Skeletal muscle satellite cell (primary cell): Measurements from ENCODE around the gene CA11.
"Not testable (repeated sequence)": the region's sequence is repeated elsewhere in the genome, so short reads cannot be mapped to it uniquely, and the experiment has no call there.

Source experiments
- H3K27me3 ChIP-seq: 2 replicates; pipeline ENCODE4 v1.7.0; 2013; ENCODE audit warnings: low read length; ENCODE audit not compliant: control insufficient read depth, insufficient read depth
- H3K36me3 ChIP-seq: 2 replicates; pipeline ENCODE4 v1.7.0; 2013; ENCODE audit warnings: mild to moderate bottlenecking, control low read depth, low read length; ENCODE audit not compliant: insufficient read depth
- H3K4me1 ChIP-seq: 2 replicates; pipeline ENCODE4 v1.7.0; 2013; ENCODE audit warnings: low read length; ENCODE audit not compliant: control insufficient read depth, insufficient read depth
- H3K4me2 ChIP-seq: 2 replicates; pipeline ENCODE4 v1.7.0; 2013; ENCODE audit warnings: mild to moderate bottlenecking, low read length
- H3K4me3 ChIP-seq: 2 replicates; pipeline ENCODE4 v1.7.0; 2013; ENCODE audit warnings: low read length
- H3K9ac ChIP-seq: 2 replicates; pipeline ENCODE4 v1.7.0; 2013; ENCODE audit warnings: mild to moderate bottlenecking, low read depth, low read length, moderate library complexity
- H3K9me3 ChIP-seq: replicated peaks from 2 replicates; pipeline ENCODE4 v1.7.0; 2013; ENCODE audit warnings: mild to moderate bottlenecking, control low read depth, low read length

Gene CA11

DNA sequence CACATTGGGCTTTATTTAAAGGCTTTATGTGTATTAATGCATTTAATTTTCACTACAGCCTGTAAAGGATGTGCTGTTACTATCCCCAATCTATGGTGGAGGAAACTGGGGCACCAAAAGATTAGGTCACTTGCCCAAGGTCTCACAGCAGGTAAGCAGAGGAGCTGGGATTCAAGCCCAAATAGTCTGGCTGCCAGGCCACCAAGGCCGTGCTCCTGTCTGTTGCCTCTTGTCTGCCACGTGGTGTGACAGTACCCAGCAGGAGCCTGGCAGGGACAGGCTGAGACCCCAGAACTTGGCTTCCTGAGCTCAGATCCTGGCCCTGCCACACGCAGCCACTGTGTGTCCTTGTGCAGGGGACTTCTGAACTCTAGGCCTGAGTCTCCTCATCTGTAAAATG lies 22.3 kb upstream of the CA11 start:
- Histone ChIP-seq H3K9ac (no peak overlapping the region), H3K4me2 (no peak overlapping the region), H3K36me3 (no peaks in the 10 kb centered on the region), H3K27me3 (peaks cover 3% of the 10 kb centered on the region), H3K4me1 (no peaks in the 10 kb centered on the region), H3K4me3 (no peak overlapping the region), H3K9me3 (no peaks in the 10 kb centered on the region)

DNA sequence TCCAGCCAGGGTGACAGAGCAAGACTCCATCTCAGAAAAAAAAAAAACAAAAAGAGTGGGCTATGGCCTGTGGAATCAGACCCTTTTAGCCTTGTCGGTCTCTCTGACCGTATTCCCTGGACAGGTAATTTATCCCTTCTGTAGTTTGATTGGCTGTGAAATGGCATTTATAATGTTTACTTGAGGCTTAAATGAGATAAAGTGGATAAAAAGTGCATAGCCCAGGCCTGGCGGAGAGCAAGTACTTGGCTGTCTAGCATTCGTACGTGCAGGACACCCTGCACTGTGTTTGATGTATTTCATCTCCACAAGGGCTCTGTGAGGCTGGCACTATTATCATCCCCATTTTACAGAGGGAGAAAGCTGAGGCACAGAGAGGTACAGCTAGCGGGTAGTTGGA lies 19.8 kb upstream of the CA11 start:
- H3K9me3 ChIP-seq: no peaks in the 10 kb centered on the region
- no peak overlapping the region for H3K9ac ChIP-seq
- no peak overlapping the region for H3K4me2 ChIP-seq
- no peak overlapping the region for H3K4me3 ChIP-seq
- H3K4me1 ChIP-seq: peaks cover under 1% of the 10 kb centered on the region
- no peaks in the 10 kb centered on the region for H3K36me3 ChIP-seq
- H3K27me3 ChIP-seq: no peaks in the 10 kb centered on the region

DNA sequence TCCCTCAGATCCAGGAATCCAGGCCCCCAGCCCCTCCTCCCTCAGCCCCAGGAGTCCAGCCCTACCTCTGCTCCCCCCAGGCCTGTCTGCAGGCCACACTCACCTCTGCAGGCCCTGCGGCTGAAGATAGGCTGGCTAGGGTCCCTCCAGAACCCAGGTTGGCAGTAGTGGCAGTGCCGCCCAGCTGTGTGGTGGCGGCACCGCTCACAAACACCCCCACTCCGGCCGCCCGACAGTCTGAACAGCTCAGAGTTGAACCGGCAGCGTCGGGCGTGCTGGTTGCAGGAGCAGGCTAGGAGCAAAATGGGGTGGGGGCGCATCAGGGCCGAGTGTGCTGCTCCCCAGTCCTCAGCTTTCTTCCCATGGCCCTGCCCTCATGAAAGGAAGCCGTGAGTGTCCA lies 18.5 kb upstream of the CA11 start:
- Histone ChIP-seq H3K4me1 (peaks cover 2% of the 10 kb centered on the region), H3K4me2 (no peak overlapping the region), H3K9ac (no peak overlapping the region), H3K36me3 (no peaks in the 10 kb centered on the region), H3K27me3 (no peaks in the 10 kb centered on the region), H3K9me3 (no peaks in the 10 kb centered on the region), H3K4me3 (no peak overlapping the region)

DNA sequence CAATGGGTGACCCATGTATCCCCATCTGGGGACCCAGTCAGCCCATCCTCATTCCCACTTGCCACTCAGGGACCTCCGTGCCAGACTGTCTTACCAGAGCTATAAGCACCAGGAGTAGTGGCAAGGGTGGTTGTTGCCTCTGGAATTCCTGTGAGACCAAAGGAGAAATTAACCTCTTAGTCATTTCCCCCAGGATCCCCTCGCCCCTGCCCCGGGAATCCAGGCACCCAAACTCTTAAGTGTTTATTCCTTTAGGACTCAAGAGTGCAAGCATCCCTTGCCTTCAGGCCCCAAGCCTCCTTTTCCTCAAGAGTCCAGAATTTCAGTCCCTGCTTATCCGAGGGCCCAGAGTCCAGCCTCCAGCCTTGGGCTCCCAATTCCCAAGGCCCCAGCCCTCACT lies 17.7 kb upstream of the CA11 start:
- no peaks in the 10 kb centered on the region for H3K27me3 ChIP-seq
- H3K36me3 ChIP-seq: no peaks in the 10 kb centered on the region
- no peak overlapping the region for H3K4me2 ChIP-seq
- no peaks in the 10 kb centered on the region for H3K9me3 ChIP-seq
- H3K9ac ChIP-seq: no peak overlapping the region
- H3K4me3 ChIP-seq: no peak overlapping the region
- H3K4me1 ChIP-seq: peaks cover 2% of the 10 kb centered on the region

DNA sequence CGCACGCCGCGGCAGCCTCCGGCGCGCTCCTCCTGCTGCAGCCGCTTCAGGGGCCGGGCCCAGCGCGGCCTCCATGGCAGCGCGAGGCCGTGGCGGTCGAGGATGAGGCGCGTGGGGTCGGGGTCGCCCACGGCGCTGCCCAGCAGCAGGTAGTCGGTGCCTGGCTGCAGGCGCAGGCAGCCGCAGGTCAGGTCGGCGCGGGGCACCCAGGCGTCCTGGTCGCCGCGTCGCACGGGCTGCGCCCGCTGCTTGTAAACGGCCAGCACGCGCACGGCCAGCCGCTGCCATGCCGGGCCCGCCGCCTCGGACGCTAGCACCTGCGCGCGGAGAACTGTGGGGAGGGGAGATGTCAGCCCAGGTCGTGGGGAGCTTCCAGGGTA lies 15.7 kb upstream of the CA11 start:
- no peaks in the 10 kb centered on the region for H3K9me3 ChIP-seq
- no peak overlapping the region for H3K9ac ChIP-seq
- no peaks in the 10 kb centered on the region for H3K27me3 ChIP-seq
- no peaks in the 10 kb centered on the region for H3K36me3 ChIP-seq
- no peak overlapping the region for H3K4me2 ChIP-seq
- peaks cover 14% of the 10 kb centered on the region for H3K4me1 ChIP-seq
- H3K4me3 ChIP-seq: no peak overlapping the region

DNA sequence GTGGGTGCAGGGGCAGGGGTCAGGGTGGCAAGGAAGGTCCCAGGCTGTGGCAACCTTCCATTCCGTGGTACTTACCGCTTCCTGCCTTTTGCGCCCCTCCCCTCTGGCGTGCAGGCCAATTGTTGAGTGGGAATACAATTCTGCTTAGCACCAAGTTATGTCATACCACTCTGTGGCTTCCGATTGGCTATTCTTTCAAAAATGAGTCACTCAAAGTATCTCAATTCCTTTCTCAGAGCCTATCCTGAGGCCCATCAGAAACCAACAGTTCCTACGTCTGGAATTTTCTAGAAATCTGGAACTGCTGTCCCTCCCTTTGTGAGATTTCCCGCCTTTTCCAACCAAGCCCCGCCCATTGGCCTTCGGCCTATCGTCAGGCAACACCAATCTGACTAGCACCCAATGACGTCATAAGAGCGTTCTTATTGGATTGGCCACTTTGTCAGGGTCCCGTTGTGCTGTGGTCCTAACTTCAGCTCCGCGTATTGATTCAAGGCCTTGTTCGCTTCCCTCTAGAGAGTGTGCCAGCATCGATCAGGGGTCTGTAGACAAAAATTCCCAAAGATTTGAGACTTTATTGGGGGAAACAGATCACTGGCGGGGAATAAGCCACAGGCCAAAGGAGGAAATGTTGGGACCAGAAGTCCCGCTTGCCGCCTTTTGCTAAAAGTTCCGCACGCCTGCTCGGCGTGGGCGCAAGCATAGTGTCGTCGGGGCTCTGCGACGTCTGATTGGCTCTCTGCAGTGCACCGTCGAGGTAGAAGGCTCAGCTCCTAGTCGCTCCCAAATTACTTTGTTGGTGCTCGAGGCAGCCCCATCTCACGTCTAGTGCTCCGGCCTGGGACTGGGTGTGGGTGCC lies 15.1 kb upstream of the CA11 start:
- peak overlapping the region; percentile 58 for H3K4me2 ChIP-seq
- no peak overlapping the region for H3K4me3 ChIP-seq
- no peaks in the 10 kb centered on the region for H3K36me3 ChIP-seq

DNA sequence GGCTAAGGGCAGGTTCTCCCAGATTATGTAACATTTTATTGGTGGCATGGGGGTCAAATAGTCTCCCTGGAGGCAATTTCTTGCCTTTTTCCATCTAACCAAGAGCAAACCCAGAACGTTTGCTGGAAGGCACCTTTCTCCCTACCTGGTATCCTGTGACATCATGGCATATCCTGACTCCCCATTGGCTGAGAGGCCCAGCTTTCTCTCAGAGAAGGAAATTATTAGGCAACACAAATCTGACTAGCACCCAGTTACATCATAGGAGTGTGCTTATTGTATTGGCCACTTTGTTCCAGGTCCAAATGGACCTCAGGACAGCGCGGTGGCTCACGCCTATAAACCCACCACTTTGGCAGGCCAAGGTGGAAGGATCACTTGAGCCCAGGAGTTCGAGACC lies 13.8 kb upstream of the CA11 start:
- no peaks in the 10 kb centered on the region for H3K9me3 ChIP-seq
- H3K4me3 ChIP-seq: no peak overlapping the region

More for the DNA sequence above, 15.1 kb upstream of the CA11 start:
- Histone ChIP-seq H3K9me3 (no peaks in the 10 kb centered on the region), H3K9ac (no peak overlapping the region), H3K27me3 (no peaks in the 10 kb centered on the region), H3K4me1 (peaks cover 17% of the 10 kb centered on the region)

DNA sequence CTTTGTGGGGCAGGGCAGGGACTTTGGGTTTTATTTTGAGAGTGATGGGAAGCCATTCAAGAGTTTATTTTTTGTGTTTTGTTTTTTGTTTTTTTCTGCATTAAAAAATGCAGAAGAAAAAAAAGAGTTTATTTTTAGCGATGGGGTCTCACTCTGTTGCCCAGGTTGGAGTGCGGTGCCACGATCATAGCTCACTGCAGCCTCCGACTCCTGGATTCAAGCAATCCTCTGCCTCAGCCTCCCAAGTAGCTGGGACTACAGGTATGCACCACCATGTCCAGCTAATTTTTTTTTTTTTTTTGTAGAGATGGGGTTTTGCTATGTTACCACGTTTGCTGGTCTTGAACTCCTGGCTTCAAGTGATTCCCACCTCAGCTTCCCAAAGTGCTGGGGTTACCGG lies 12.5 kb upstream of the CA11 start:
- no peaks in the 10 kb centered on the region for H3K27me3 ChIP-seq
- H3K9ac ChIP-seq: no peak overlapping the region
- H3K4me3 ChIP-seq: no peak overlapping the region
- H3K9me3 ChIP-seq: no peaks in the 10 kb centered on the region
- no peaks in the 10 kb centered on the region for H3K36me3 ChIP-seq
- peaks cover 17% of the 10 kb centered on the region for H3K4me1 ChIP-seq
- no peak overlapping the region for H3K4me2 ChIP-seq

More for the DNA sequence above, 13.8 kb upstream of the CA11 start:
- Histone ChIP-seq H3K9ac (no peak overlapping the region), H3K4me2 (no peak overlapping the region), H3K36me3 (no peaks in the 10 kb centered on the region), H3K27me3 (no peaks in the 10 kb centered on the region), H3K4me1 (peaks cover 17% of the 10 kb centered on the region)

DNA sequence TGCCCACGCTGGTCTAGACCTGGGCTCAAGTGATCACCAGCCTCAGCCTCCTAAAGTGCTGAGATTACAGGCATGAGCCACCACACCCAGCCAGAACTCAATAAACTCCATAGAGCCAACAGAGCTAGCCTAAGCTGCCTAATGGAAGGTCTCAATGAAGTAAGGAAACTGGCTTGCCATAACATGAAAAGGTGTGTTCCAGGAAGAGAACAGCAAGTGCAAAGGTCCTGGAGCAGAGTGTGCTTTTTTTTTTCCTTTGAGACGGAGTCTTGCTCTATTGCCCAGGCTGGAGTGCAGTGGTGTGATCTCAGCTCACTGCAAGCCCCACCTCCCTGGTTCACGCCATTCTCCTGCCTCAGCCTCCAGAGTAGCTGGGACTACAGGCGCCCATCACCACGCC lies 11.8 kb upstream of the CA11 start:
- peaks cover 17% of the 10 kb centered on the region for H3K4me1 ChIP-seq
- not testable (repeated sequence) for H3K27me3 ChIP-seq, H3K4me3 ChIP-seq, H3K9me3 ChIP-seq, H3K4me2 ChIP-seq, H3K36me3 ChIP-seq, H3K9ac ChIP-seq

DNA sequence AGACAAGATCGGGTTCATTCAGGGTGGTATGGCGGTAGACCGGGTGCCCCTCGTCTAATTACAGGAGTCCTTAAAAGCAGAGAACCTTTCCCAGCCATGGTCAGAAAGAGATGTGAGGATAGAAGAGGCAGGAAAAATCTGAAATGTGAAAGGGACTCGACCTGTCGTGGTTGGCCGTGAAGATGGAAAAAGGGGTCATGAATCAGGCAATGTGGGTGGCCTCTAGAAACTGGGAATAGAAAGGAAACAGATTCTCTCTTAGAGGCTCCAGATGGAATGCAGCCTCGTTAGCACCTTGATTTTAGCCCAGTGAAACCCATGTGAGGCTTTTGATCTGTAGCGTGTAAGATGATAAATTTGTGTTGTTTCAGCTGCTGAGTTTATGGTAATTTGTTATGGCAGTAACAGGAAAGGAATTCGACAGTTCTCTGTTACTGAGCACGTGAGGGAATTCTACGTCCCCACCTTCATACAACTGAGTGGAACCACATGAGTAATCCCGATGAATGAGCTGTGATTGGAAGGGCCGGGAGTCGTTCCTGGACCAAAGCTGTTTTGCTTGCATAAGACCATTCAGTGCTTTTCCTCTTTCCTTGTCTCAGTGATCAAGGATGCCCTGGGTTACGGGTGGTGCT lies 11.0 kb upstream of the CA11 start:
- no peaks in the 10 kb centered on the region for H3K27me3 ChIP-seq
- H3K4me1 ChIP-seq: peaks cover 17% of the 10 kb centered on the region
- H3K9ac ChIP-seq: no peak overlapping the region
- no peaks in the 10 kb centered on the region for H3K9me3 ChIP-seq
- peak overlapping the region; percentile 15 for H3K4me2 ChIP-seq
- no peak overlapping the region for H3K4me3 ChIP-seq
- no peaks in the 10 kb centered on the region for H3K36me3 ChIP-seq

DNA sequence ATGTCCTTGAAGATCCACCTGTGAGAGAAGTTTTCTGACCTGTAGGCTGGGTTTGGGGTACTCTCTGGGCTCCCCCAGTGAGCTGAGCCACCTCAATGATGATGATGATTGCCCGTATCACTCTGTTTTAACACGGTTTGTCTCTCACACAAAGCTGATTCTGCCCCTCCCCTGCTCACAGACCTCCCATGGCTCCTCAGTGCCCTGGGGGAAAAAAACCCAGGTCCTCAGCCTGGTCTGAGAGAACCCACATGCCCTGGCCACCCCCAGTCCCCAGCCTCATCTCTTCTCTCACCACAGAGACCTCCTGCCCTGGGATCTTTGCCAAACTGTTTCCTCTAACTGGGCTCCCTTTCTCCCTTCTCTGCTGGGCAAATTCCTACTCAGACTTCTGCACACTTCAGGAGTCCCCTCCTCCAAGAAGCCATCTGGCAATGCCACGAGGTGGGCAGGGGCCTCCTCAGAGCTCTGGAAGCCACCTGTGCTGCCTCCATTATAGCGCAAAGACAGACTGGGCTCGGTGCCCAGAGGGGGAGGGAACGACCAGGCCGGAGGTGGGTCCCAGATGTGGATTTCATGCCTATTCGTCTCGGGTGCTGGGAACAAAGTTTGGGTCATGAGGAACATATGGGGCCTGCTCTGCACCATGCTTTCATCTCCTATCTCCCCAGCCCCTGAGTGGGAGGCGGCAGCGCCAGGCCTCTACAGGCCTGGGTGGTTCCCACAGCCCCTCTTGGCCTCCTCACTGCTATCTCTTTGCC lies 8.5 kb upstream of the CA11 start:
- Histone ChIP-seq H3K9ac (no peak overlapping the region), H3K36me3 (no peaks in the 10 kb centered on the region), H3K27me3 (no peaks in the 10 kb centered on the region), H3K4me3 (no peak overlapping the region), H3K9me3 (no peaks in the 10 kb centered on the region), H3K4me2 (no peak overlapping the region), H3K4me1 (peaks cover 18% of the 10 kb centered on the region)
